ENCODE data around the gene TLK1.

Gene TLK1

DNA sequence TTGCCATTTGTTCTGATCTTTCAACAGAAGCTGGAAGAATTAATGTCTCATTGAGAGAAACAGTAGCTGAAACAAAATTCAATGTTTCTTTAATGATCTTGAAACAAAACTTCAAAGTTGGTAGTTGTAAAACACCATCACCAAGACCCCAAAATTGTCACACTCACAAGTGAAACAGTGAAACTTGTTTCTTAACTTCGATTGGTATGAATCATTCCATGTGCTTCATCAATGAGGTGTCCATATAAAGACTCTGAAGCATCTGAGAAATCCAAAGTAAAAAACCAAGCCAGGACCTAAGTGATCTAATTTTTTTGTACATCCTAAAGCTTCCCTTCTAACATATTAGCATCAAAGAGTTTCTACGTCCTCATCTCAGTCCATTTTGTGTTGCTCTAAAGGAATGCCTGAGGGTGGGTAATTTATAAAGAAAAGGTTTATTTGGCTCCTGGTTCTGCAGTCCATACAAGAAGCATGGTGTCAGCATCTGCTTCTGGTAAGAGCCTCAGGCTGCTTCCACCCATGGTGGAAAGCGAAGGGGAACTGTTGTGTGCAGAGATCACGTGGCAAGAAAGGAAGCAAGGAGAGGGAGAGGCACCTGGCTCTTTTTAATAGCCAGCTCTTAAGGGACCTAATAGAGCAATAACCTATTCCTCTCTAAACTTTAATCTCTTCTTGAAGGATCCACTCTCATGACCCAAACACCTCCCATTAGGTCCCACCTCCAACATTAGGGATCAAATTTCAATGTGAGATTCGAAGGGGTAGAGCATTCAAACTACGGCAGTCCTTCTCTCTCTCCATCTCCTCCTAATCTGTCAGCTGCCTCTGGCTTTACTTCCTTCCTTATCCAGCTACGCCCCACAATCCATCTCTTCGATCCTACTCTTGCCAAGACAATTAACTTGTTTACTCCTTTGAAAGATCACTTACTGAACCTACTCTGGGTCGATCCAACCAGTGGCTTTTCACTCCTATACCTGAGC lies 20.7 kb upstream of the TLK1 start:
- Histone ChIP-seq H2AFZ (peak overlapping the region; percentile 15), H3K79me2 (no peaks in the 10 kb centered on the region), H3K36me3 (ENCODE audit: control insufficient read depth, insufficient read depth, low read length) (no peaks in the 10 kb centered on the region), H3K27me3 (ENCODE audit: control insufficient read depth, insufficient read depth, low read length) (no peaks in the 10 kb centered on the region), H3K4me2 (ENCODE audit: low read length) (no peak overlapping the region), H3K9me3 (ENCODE audit: control insufficient read depth, low read length) (no peaks in the 10 kb centered on the region), H3K4me3 (ENCODE audit: low read depth, low read length) (no peak overlapping the region), H3K9ac (no peak overlapping the region), H3K4me1 (no peaks in the 10 kb centered on the region), H3K27ac (no peak overlapping the region)
- TF ChIP-seq, protein P1, sequence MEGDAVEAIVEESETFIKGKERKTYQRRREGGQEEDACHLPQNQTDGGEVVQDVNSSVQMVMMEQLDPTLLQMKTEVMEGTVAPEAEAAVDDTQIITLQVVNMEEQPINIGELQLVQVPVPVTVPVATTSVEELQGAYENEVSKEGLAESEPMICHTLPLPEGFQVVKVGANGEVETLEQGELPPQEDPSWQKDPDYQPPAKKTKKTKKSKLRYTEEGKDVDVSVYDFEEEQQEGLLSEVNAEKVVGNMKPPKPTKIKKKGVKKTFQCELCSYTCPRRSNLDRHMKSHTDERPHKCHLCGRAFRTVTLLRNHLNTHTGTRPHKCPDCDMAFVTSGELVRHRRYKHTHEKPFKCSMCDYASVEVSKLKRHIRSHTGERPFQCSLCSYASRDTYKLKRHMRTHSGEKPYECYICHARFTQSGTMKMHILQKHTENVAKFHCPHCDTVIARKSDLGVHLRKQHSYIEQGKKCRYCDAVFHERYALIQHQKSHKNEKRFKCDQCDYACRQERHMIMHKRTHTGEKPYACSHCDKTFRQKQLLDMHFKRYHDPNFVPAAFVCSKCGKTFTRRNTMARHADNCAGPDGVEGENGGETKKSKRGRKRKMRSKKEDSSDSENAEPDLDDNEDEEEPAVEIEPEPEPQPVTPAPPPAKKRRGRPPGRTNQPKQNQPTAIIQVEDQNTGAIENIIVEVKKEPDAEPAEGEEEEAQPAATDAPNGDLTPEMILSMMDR (IDR thresholded peaks at IDR 0.05) = no peak

DNA sequence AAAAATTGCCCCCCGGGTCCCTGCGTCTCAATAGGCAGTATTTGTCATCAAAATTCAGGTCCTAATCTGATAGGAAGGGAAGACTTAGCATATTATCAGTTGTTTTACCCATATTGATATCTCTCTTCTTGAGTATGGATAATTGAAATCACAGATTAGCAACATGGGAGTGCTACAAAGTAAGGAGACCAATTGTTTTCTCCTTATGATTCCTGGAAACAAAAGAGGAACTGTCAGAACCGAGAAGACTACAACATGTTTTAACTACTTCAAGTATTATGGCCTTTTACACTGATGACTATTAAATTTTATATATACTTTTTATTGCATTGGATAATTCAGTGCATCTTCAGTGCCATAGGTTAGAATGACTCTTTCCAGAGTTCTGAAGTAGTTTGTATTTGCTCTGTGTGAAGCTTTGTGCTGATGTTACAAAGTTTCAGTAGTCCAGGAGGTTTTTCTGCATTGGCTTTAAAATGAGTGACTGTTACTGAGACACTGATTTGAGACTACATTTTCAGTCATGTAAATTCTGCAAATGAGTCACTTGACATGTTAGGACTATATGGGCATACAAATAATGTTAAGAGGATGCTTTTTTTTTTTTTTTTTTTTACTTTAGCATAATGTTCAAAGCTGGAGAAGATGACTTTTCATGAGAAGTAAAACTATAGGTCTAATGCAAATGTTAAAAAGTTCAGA lies 19.7 kb upstream of the TLK1 start:
- Histone ChIP-seq H3K4me1 (no peaks in the 10 kb centered on the region), H3K79me2 (no peaks in the 10 kb centered on the region), H2AFZ (no peak overlapping the region), H3K4me3 (ENCODE audit: low read depth, low read length) (no peak overlapping the region), H3K27me3 (ENCODE audit: control insufficient read depth, insufficient read depth, low read length) (no peaks in the 10 kb centered on the region), H3K9me3 (ENCODE audit: control insufficient read depth, low read length) (no peaks in the 10 kb centered on the region), H3K9ac (no peak overlapping the region), H3K36me3 (ENCODE audit: control insufficient read depth, insufficient read depth, low read length) (no peaks in the 10 kb centered on the region), H3K27ac (no peak overlapping the region), H3K4me2 (ENCODE audit: low read length) (no peak overlapping the region)
- TF ChIP-seq, protein P1 (IDR thresholded peaks at IDR 0.05) = no peak

DNA sequence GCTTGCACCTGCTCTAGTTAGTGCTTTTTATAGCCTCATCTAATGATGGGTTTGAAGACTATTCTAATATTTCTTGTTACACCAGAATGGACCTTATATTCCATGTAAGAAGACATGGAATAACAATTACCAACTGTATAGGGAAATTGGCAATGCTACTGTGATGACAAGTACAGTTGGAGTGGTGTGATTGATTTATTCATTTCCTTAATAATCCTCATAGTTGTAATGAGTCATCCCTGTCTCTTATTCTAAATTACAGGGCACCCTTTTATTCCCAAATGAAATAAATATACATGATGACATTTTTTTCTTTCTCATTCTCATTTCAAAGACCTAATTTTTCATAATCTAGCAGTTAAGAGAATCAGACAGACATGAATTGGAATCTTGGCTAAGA lies 18.3 kb upstream of the TLK1 start:
- Histone ChIP-seq H3K36me3 (ENCODE audit: control insufficient read depth, insufficient read depth, low read length) (no peaks in the 10 kb centered on the region), H3K27me3 (ENCODE audit: control insufficient read depth, insufficient read depth, low read length) (no peaks in the 10 kb centered on the region), H3K4me2 (ENCODE audit: low read length) (no peak overlapping the region), H2AFZ (no peak overlapping the region), H3K79me2 (no peaks in the 10 kb centered on the region), H3K9ac (no peak overlapping the region), H3K4me1 (no peaks in the 10 kb centered on the region), H3K9me3 (ENCODE audit: control insufficient read depth, low read length) (no peaks in the 10 kb centered on the region), H3K4me3 (ENCODE audit: low read depth, low read length) (no peak overlapping the region), H3K27ac (no peak overlapping the region)
- TF ChIP-seq, protein P1 (IDR thresholded peaks at IDR 0.05) = no peak

DNA sequence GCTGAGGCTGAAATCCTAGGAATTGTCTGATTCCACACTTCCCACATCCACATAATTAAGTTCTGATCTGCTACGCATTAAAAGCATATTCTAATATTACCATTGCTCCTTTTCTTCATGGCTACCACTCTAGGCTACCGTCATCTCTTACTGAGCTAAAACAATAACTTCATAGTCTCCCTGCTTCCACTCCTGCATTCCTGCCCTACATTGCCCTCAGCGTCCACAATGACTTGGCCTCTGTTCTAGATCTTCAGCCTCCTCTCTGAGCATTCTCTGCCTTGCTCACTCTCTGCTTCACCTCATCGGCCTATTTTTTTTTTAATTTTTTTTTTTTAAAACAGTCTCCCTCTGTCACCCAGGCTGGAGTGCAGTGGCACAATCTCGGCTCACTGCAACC lies 15.8 kb upstream of the TLK1 start:
- H3K4me3 ChIP-seq (ENCODE audit: low read depth, low read length) = no peak overlapping the region
- no peaks in the 10 kb centered on the region for H3K9me3 ChIP-seq (ENCODE audit: control insufficient read depth, low read length)
- no peak overlapping the region for H3K9ac ChIP-seq
- no peaks in the 10 kb centered on the region for H3K27me3 ChIP-seq (ENCODE audit: control insufficient read depth, insufficient read depth, low read length)
- TF ChIP-seq, protein P1 (IDR thresholded peaks at IDR 0.05) = no peak
- no peak overlapping the region for H3K4me2 ChIP-seq (ENCODE audit: low read length)
- H3K79me2 ChIP-seq = no peaks in the 10 kb centered on the region
- no peaks in the 10 kb centered on the region for H3K36me3 ChIP-seq (ENCODE audit: control insufficient read depth, insufficient read depth, low read length)
- no peaks in the 10 kb centered on the region for H3K4me1 ChIP-seq
- H3K27ac ChIP-seq = no peak overlapping the region
- H2AFZ ChIP-seq = no peak overlapping the region
